ENCODE results near the gene HMGB1.
A peak's percentile ranks its signal among the peaks of the same experiment; 100 is the strongest.
"Not testable (repeated sequence)": the region's sequence is repeated elsewhere in the genome, so short reads cannot be mapped to it uniquely, and the experiment has no call there.

HMGB1 gene

GRCh38 chr13:30446126-30446500 is 19.6 kb downstream of the HMGB1 start:
- DNase-seq (ENCODE audit: low spot score) (no peak), ATAC-seq (ENCODE audit: low read depth) (peak; percentile 21; the same call in 2 of the 3 replicates)
- no peaks in the 10 kb centered on the region for H3K27me3 ChIP-seq (ENCODE audit: insufficient read depth, poor library complexity, severe bottlenecking)
- TF ChIP-seq, protein P1, sequence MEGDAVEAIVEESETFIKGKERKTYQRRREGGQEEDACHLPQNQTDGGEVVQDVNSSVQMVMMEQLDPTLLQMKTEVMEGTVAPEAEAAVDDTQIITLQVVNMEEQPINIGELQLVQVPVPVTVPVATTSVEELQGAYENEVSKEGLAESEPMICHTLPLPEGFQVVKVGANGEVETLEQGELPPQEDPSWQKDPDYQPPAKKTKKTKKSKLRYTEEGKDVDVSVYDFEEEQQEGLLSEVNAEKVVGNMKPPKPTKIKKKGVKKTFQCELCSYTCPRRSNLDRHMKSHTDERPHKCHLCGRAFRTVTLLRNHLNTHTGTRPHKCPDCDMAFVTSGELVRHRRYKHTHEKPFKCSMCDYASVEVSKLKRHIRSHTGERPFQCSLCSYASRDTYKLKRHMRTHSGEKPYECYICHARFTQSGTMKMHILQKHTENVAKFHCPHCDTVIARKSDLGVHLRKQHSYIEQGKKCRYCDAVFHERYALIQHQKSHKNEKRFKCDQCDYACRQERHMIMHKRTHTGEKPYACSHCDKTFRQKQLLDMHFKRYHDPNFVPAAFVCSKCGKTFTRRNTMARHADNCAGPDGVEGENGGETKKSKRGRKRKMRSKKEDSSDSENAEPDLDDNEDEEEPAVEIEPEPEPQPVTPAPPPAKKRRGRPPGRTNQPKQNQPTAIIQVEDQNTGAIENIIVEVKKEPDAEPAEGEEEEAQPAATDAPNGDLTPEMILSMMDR (IDR thresholded peaks at IDR 0.05; ENCODE audit: poor library complexity, severe bottlenecking), result no peak
- H3K36me3 ChIP-seq (ENCODE audit: low read depth), result no peaks in the 10 kb centered on the region
- no peak overlapping the region for H3K27ac ChIP-seq (ENCODE audit: poor library complexity, severe bottlenecking)
- no peak overlapping the region for H3K4me3 ChIP-seq (ENCODE audit: severe bottlenecking)
- no peaks in the 10 kb centered on the region for H3K9me3 ChIP-seq (ENCODE audit: severe bottlenecking)
- H3K4me1 ChIP-seq (ENCODE audit: insufficient read depth, poor library complexity, severe bottlenecking), result no peaks in the 10 kb centered on the region

DNA sequence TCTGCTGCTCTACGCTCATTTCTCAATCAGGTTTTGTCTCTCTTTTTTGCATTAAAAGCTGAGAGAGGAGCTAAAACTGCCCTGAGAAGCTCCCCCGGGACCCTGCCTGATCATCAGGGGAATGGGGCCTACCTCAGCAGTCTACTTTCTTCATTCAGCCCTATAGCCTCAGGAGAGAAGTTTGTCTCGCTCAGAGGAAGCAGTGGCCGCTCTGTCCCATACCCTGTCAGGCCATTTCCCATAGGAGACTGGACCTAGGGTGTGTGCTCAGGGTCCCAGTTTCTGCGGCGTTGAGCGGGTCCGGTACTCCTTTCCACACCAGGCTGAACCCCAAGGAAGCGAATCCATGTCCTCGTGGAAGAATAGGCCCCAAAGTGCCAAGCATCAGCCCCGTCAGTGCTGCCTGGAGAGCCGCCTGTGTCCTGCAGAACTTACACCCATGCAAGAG is 21.8 kb downstream of the HMGB1 start:
- no peak overlapping the region for H3K27ac ChIP-seq (ENCODE audit: poor library complexity, severe bottlenecking)
- ATAC-seq (ENCODE audit: low read depth), result no peak

GRCh38 chr13:30443491-30443890 is 22.2 kb downstream of the HMGB1 start:
- H3K4me3 ChIP-seq (ENCODE audit: severe bottlenecking); DNase-seq (ENCODE audit: low spot score); H3K4me1 ChIP-seq (ENCODE audit: insufficient read depth, poor library complexity, severe bottlenecking); H3K36me3 ChIP-seq (ENCODE audit: low read depth); H3K9me3 ChIP-seq (ENCODE audit: severe bottlenecking); H3K27ac ChIP-seq (ENCODE audit: poor library complexity, severe bottlenecking); ATAC-seq (ENCODE audit: low read depth); H3K27me3 ChIP-seq (ENCODE audit: insufficient read depth, poor library complexity, severe bottlenecking): not testable (repeated sequence)

More for the DNA sequence above, 21.8 kb downstream of the HMGB1 start:
- no peak for DNase-seq (ENCODE audit: low spot score)
- Histone ChIP-seq H3K4me3 (ENCODE audit: severe bottlenecking) (no peak overlapping the region), H3K27me3 (ENCODE audit: insufficient read depth, poor library complexity, severe bottlenecking) (no peaks in the 10 kb centered on the region), H3K36me3 (ENCODE audit: low read depth) (no peaks in the 10 kb centered on the region), H3K9me3 (ENCODE audit: severe bottlenecking) (no peaks in the 10 kb centered on the region), H3K4me1 (ENCODE audit: insufficient read depth, poor library complexity, severe bottlenecking) (no peaks in the 10 kb centered on the region)
- TF ChIP-seq, protein P1 (IDR thresholded peaks at IDR 0.05; ENCODE audit: poor library complexity, severe bottlenecking), result no peak

- Histone ChIP-seq H3K4me3 (ENCODE audit: severe bottlenecking) (no peak overlapping the region), H3K4me1 (ENCODE audit: insufficient read depth, poor library complexity, severe bottlenecking) (no peaks in the 10 kb centered on the region), H3K36me3 (ENCODE audit: low read depth) (no peaks in the 10 kb centered on the region), H3K9me3 (ENCODE audit: severe bottlenecking) (no peaks in the 10 kb centered on the region), H3K27me3 (ENCODE audit: insufficient read depth, poor library complexity, severe bottlenecking) (no peaks in the 10 kb centered on the region), H3K27ac (ENCODE audit: poor library complexity, severe bottlenecking) (no peak overlapping the region)
- TF ChIP-seq, protein P1 (IDR thresholded peaks at IDR 0.05; ENCODE audit: poor library complexity, severe bottlenecking), result no peak
- no peak for ATAC-seq (ENCODE audit: low read depth)
- DNase-seq (ENCODE audit: low spot score), result no peak
Observed at GRCh38 chr13:30442926-30443325, 22.8 kb downstream of the HMGB1 start.

DNA sequence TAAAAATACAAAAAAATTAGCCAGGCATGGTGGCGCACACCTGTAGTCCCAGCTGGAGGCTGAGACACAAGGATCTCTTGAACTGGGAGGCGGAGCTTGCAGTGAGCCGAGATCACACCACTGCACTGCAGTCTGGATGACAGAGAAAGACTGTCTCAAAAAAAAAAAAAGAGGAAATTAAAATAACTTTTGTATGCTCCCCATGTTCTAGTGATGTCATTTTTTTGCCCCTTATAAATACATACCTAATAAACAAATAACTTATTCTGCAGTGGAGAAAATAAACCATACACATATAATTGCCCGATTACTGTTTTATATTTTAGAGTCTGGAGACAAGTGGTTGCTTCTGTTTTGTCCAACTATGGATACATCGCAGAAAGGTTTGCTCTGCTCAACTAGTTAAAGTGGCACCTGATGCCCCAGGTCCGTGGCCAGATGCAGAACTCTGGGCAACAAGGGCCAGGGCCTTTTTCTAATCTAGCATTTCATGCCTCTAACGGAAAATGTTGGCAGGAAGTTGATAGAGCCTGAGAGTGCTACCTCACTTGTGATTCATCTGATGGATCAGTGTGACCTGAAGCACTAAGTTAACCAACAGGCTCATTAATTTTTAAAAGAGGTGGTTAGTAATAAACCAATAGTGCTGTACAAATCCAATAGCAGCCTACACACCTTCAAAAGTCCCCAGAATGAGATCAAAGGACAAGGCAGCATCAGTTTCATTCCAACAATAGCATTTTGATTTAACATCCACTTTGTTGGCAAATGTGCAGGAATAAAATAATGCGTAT is 24.6 kb downstream of the HMGB1 start:
- TF ChIP-seq, protein P1 (IDR thresholded peaks at IDR 0.05; ENCODE audit: poor library complexity, severe bottlenecking), result no peak
- no peaks in the 10 kb centered on the region for H3K27me3 ChIP-seq (ENCODE audit: insufficient read depth, poor library complexity, severe bottlenecking)
- DNase-seq (ENCODE audit: low spot score) (no peak), ATAC-seq (ENCODE audit: low read depth) (no peak)
- no peak overlapping the region for H3K27ac ChIP-seq (ENCODE audit: poor library complexity, severe bottlenecking)
- H3K9me3 ChIP-seq (ENCODE audit: severe bottlenecking), result no peaks in the 10 kb centered on the region
- H3K4me1 ChIP-seq (ENCODE audit: insufficient read depth, poor library complexity, severe bottlenecking), result no peaks in the 10 kb centered on the region
- no peaks in the 10 kb centered on the region for H3K36me3 ChIP-seq (ENCODE audit: low read depth)
- H3K4me3 ChIP-seq (ENCODE audit: severe bottlenecking), result no peak overlapping the region
